Measurements from ENCODE around the gene WNT11.

The WNT11 gene

DNA sequence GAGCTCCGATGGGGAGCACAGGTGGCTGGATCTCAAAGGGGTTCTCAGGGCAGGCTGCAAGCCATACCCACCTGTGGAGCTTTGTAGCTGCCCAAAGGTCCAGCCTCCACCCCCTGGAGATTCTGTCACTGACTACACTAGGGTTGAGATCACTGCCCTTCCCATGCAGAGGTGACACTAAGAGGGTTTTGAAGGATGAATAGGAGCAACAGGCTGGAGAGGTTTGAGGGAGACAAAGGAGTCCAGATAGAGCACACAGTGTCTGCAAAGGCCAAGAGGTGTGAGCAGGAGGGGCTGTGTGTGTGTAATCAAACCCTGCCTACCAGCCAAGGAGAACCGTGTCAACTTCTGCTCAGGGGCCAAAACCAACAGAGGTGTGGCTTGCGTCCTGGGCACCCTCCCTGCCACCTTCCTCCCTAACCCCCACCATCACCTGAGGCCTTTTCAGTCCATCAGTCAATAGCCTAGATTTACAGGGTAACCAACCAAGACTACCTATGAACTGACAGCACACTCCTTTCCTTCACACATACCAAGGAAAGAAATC, 43.0 kb upstream of the WNT11 start:
- TF ChIP-seq, protein P1, sequence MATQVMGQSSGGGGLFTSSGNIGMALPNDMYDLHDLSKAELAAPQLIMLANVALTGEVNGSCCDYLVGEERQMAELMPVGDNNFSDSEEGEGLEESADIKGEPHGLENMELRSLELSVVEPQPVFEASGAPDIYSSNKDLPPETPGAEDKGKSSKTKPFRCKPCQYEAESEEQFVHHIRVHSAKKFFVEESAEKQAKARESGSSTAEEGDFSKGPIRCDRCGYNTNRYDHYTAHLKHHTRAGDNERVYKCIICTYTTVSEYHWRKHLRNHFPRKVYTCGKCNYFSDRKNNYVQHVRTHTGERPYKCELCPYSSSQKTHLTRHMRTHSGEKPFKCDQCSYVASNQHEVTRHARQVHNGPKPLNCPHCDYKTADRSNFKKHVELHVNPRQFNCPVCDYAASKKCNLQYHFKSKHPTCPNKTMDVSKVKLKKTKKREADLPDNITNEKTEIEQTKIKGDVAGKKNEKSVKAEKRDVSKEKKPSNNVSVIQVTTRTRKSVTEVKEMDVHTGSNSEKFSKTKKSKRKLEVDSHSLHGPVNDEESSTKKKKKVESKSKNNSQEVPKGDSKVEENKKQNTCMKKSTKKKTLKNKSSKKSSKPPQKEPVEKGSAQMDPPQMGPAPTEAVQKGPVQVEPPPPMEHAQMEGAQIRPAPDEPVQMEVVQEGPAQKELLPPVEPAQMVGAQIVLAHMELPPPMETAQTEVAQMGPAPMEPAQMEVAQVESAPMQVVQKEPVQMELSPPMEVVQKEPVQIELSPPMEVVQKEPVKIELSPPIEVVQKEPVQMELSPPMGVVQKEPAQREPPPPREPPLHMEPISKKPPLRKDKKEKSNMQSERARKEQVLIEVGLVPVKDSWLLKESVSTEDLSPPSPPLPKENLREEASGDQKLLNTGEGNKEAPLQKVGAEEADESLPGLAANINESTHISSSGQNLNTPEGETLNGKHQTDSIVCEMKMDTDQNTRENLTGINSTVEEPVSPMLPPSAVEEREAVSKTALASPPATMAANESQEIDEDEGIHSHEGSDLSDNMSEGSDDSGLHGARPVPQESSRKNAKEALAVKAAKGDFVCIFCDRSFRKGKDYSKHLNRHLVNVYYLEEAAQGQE (IDR thresholded peaks at IDR 0.05; ENCODE audit: insufficient read depth in 1 of 2, low read depth in 2 of 2, low read length in 2 of 2) = no peak
- no peak for TF ChIP-seq POLR2AphosphoS5 (IDR thresholded peaks at IDR 0.05; ENCODE audit: low read depth, low read length)

DNA sequence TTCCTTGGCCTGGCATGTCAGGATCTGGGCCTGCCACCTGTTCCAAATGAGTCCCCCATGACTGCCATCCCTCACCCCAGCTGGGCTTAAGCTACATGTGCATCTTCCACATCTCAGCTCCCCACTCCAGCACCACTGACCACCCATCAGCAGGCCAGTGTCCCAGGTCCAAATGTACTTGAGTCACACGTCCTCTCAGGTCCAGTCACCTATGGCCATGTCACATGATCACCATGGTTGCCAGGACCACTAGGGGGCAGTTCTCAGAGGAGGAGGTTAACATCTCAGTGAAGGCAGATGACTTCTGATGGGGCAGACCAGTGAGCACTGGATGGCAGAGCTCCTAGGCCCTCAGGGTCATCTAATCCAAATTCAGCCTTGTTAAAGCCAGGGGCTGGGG, 41.9 kb upstream of the WNT11 start:
- TF ChIP-seq POLR2AphosphoS5 (IDR thresholded peaks at IDR 0.05; ENCODE audit: low read depth, low read length) = no peak
- TF ChIP-seq FOXP2 (optimal IDR thresholded peaks at IDR 0.05; ENCODE audit: borderline replicate concordance, extremely low read depth, extremely low read length, insufficient read depth) = no peak
- no peak for TF ChIP-seq SIN3A (IDR thresholded peaks at IDR 0.05; ENCODE audit: borderline replicate concordance, insufficient read depth, low read length)
- TF ChIP-seq, protein P1 (IDR thresholded peaks at IDR 0.05; ENCODE audit: insufficient read depth in 1 of 2, low read depth in 2 of 2, low read length in 2 of 2) = no peak
- no peak for TF ChIP-seq TAF1 (IDR thresholded peaks at IDR 0.05; ENCODE audit: borderline replicate concordance, insufficient read depth, low read length)

DNA sequence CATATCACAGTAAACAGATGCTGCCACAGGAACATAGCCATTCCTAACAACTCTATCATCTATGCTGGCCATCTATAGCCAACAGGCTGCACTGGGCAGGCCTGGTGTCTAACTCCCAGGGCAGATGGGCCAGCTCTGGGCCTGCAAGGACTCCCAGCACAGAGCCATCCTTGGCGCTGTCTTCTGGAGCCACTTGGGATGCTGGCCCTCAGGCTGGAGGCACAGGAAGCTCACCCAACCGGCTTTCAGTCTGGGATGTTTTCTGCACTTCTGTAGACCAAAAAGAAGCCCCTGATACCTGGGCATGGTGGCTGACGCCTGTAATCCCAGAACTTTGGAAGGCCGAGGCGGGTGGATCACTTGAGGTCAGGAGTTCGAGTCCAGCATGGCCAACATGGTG, 40.8 kb upstream of the WNT11 start:
- TF ChIP-seq, protein P1 (IDR thresholded peaks at IDR 0.05; ENCODE audit: insufficient read depth in 1 of 2, low read depth in 2 of 2, low read length in 2 of 2) = no peak
- TF ChIP-seq FOXP2 (optimal IDR thresholded peaks at IDR 0.05; ENCODE audit: borderline replicate concordance, extremely low read depth, extremely low read length, insufficient read depth) (no peak), POLR2AphosphoS5 (IDR thresholded peaks at IDR 0.05; ENCODE audit: low read depth, low read length) (no peak), SIN3A (IDR thresholded peaks at IDR 0.05; ENCODE audit: borderline replicate concordance, insufficient read depth, low read length) (no peak), TAF1 (IDR thresholded peaks at IDR 0.05; ENCODE audit: borderline replicate concordance, insufficient read depth, low read length) (no peak)

DNA sequence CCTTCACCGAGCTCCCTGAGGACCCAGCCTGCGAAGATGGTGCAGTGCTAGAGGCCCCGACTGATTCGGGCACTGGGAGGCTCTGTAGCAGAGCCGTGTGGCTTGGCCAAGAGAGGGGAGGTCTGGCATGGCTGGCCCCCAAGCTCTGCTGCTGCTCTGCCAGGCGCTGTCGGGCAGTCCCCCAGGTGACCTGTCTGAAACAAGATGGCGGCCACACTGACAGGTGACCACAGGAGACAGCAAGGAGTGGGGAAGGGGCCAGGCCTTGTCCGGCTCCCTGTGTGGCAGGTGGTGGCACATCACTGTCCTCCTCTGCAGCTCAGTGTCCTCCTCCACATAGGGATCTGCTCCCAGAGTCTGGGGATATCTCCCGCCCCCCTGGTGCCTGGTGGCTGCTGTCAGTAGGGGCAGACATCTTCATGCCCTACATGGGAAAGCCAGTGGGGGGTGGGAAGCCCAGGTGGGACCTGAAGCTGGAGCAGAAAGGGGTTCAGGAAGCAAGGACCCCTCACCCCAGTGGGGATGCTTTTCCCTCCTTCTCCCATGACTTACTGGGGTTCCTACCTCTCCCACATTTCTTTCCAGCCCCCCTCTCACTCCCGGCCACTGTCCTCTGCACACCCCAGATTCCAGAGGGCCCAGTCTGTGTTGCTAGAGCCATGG, 40.1 kb upstream of the WNT11 start:
- no peak for TF ChIP-seq FOXP2 (optimal IDR thresholded peaks at IDR 0.05; ENCODE audit: borderline replicate concordance, extremely low read depth, extremely low read length, insufficient read depth)
- TF ChIP-seq, protein P1 (IDR thresholded peaks at IDR 0.05; ENCODE audit: insufficient read depth in 1 of 2, low read depth in 2 of 2, low read length in 2 of 2) = no peak
- TF ChIP-seq TAF1 (IDR thresholded peaks at IDR 0.05; ENCODE audit: borderline replicate concordance, insufficient read depth, low read length) = no peak
- no peak for TF ChIP-seq SIN3A (IDR thresholded peaks at IDR 0.05; ENCODE audit: borderline replicate concordance, insufficient read depth, low read length)
- no peak for TF ChIP-seq POLR2AphosphoS5 (IDR thresholded peaks at IDR 0.05; ENCODE audit: low read depth, low read length)

DNA sequence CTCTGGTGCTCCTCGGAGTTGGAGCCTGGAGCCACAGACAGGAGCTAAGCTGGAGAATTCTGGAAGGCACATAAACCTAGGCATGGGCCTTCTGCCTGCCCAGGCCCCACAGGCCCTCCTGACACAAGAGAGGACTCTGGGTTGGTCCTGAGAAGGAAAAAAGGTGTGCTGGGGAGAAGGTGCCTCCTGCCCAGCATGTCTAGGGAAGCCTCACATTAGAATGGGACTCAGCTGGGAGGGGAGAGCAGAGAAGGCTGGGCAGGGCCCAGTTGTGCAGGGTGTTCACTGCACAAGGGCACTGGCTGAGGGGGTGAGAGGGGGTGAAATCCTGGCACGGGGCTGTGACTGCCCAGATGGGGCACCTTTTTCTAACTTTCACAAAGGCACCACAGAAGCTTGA, 39.4 kb upstream of the WNT11 start:
- no peak for TF ChIP-seq POLR2AphosphoS5 (IDR thresholded peaks at IDR 0.05; ENCODE audit: low read depth, low read length)
- no peak for TF ChIP-seq TAF1 (IDR thresholded peaks at IDR 0.05; ENCODE audit: borderline replicate concordance, insufficient read depth, low read length)
- TF ChIP-seq, protein P1 (IDR thresholded peaks at IDR 0.05; ENCODE audit: insufficient read depth in 1 of 2, low read depth in 2 of 2, low read length in 2 of 2) = no peak
- TF ChIP-seq FOXP2 (optimal IDR thresholded peaks at IDR 0.05; ENCODE audit: borderline replicate concordance, extremely low read depth, extremely low read length, insufficient read depth) = no peak
- no peak for TF ChIP-seq SIN3A (IDR thresholded peaks at IDR 0.05; ENCODE audit: borderline replicate concordance, insufficient read depth, low read length)

Data from PFSK-1 (cell line).